ENCODE data around the gene SMYD3. TPM values are rescaled to one million over a fixed set of nuclear protein-coding genes. Genes with fewer than 3 reads are reported as not detected.

Gene SMYD3
- total RNA-seq, 1 experiment from 2014 or later = 25.5 TPM

GRCh38 chr1:245788269-245788668, 718.8 kb downstream of the SMYD3 start:
- H3K27me3 Mint-ChIP-seq (ENCODE audit: low read depth) = no peaks in the 10 kb centered on the region
- Histone ChIP-seq H3K9me3 (ENCODE audit: control insufficient read depth, low read depth, low read length) (no peaks in the 10 kb centered on the region), H3K14ac (ENCODE audit: insufficient read depth, low read length) (no peak overlapping the region), H3K23me2 (ENCODE audit: insufficient read length, low read depth, low read length, poor library complexity, severe bottlenecking) (no peaks in the 10 kb centered on the region), H4K8ac (replicated peaks; ENCODE audit: insufficient read length, low read depth, low read length) (peak overlapping the region; percentile 65), H3K4ac (ENCODE audit: low read depth, low read length) (no peak overlapping the region), H2BK120ac (ENCODE audit: low read depth, low read length, poor library complexity, severe bottlenecking) (no peak overlapping the region), H2BK5ac (ENCODE audit: insufficient read length, low read length) (no peak overlapping the region), H3K4me1 (ENCODE audit: insufficient read depth, low read length) (no peaks in the 10 kb centered on the region), H3K9ac (ENCODE audit: extremely low read depth, insufficient read length, low read length) (no peak overlapping the region), H2AFZ (ENCODE audit: low read length) (no peak overlapping the region), H3K27me3 (ENCODE audit: insufficient read depth, low read length) (no peaks in the 10 kb centered on the region), H3K4me2 (ENCODE audit: insufficient read depth, insufficient read length, low read length) (no peak overlapping the region), H4K91ac (ENCODE audit: insufficient read length, low read depth, low read length) (peak overlapping the region; percentile 56), H2BK20ac (ENCODE audit: low read depth, low read length, poor library complexity, severe bottlenecking) (no peak overlapping the region), H3K27ac (ENCODE audit: insufficient read length, low read depth, low read length) (no peak overlapping the region), H4K5ac (ENCODE audit: insufficient read length, low read depth, low read length) (no peak overlapping the region), H2BK12ac (ENCODE audit: insufficient read length, low read depth, low read length) (no peak overlapping the region), H3K18ac (ENCODE audit: insufficient read length, low read depth, low read length) (no peak overlapping the region), H4K20me1 (ENCODE audit: control insufficient read depth, insufficient read depth, insufficient read length) (no peaks in the 10 kb centered on the region), H2BK15ac (ENCODE audit: low read depth, low read length) (no peak overlapping the region), H3K56ac (ENCODE audit: insufficient read length, low read depth, low read length) (no peak overlapping the region), H2AK5ac (ENCODE audit: insufficient read length, low read length) (no peak overlapping the region), H3K79me1 (ENCODE audit: insufficient read depth, low read depth, low read length, poor library complexity, severe bottlenecking) (no peaks in the 10 kb centered on the region), H3K23ac (ENCODE audit: insufficient read length, low read depth, low read length) (no peak overlapping the region), H3K79me2 (ENCODE audit: insufficient read depth, low read length) (no peaks in the 10 kb centered on the region), H3T11ph (ENCODE audit: low read length) (no peak overlapping the region)
- no CpG with 5 or more reads among the region's 3 CpGs for WGBS (ENCODE audit: extremely low coverage, insufficient read length, low lambda C conversion rate)
- H3K36me3 Mint-ChIP-seq (ENCODE audit: insufficient read depth in 1 of 3, low read depth in 3 of 3) = no peaks in the 10 kb centered on the region; a peak in 1 of 7 replicates
- no peak for DNase-seq
- peaks cover 2 to 5% of the 10 kb centered on the region in 2 experiments for H3K4me1 Mint-ChIP-seq
- no peaks in the 10 kb centered on the region for H3K9me3 Mint-ChIP-seq
- no peak overlapping the region; a peak in 1 of 7 replicates for H3K27ac Mint-ChIP-seq
- no peak overlapping the region for H3K4me3 Mint-ChIP-seq
- TF ChIP-seq CTCF (conservative IDR thresholded peaks at IDR 0.05) = no peak

Data from H9 (cell line).